H1 (cell line): ENCODE measurements around the gene FANCL. TPM values are rescaled to one million over a fixed set of nuclear protein-coding genes. Genes with fewer than 3 reads are reported as not detected.

Source experiments
- BACH1 ChIP-seq: IDR thresholded peaks from 2 replicates; pipeline ENCODE4 v1.6.1; 2012; ENCODE audit warnings: low read length, improper control_type of control experiment
- EP300 ChIP-seq, 2 experiments: IDR thresholded peaks; 1 replicate in 1 of 2; 2 replicates in 1 of 2; pipeline ENCODE4 v1.6.1; 2011 to 2012; ENCODE audit warnings: low read depth in 2 of 2, low read length in 2 of 2, mild to moderate bottlenecking in 2 of 2, borderline replicate concordance in 1 of 2, inconsistent platforms in 1 of 2, moderate library complexity in 1 of 2
- MAFK ChIP-seq: IDR thresholded peaks from 2 replicates; pipeline ENCODE4 v1.6.1; 2012; ENCODE audit warnings: low read depth, mild to moderate bottlenecking, improper control_type of control experiment, low read length
- SUZ12 ChIP-seq: fragments of 200-600 bp; sonication (generic); IDR thresholded peaks from 2 replicates; pipeline ENCODE4 v1.6.1; 2012; ENCODE audit warnings: mild to moderate bottlenecking, inconsistent platforms, low read length, moderate library complexity, mixed read lengths
- polyA plus RNA-seq, 7 experiments: library from polyadenylated mRNA; depleted of rRNA in 3 of 7; stranded (reverse) in 5 of 7; unstranded in 2 of 7; fragments of >200 nt in 5 of 7; fragments of 200-250 nt in 2 of 7; gene quantifications; 1 replicate in 5 of 7; 2 replicates in 1 of 7; 4 replicates in 1 of 7; pipeline versions ENCODE4 v1.2.1 to v1.2.3, GENCODE V29; 2011 to 2013; ENCODE audit warnings: missing spikeins in 2 of 7, mixed read lengths in 2 of 7
- total RNA-seq: library from RNA; stranded (reverse); fragmentation: NEBNext Ultra II Directional; extraction: Animal tissue kit (Norgen Biotek cat#: 25700); gene quantifications from 2 replicates; pipeline ENCODE4 v1.2.1, GENCODE V29; 2021

Gene FANCL
- total and polyA plus RNA-seq, 2 of the 8 experiments (the other 6 are each of a cell fraction or from before 2014, with no cell fraction given): 38.7 to 55.9 TPM

DNA sequence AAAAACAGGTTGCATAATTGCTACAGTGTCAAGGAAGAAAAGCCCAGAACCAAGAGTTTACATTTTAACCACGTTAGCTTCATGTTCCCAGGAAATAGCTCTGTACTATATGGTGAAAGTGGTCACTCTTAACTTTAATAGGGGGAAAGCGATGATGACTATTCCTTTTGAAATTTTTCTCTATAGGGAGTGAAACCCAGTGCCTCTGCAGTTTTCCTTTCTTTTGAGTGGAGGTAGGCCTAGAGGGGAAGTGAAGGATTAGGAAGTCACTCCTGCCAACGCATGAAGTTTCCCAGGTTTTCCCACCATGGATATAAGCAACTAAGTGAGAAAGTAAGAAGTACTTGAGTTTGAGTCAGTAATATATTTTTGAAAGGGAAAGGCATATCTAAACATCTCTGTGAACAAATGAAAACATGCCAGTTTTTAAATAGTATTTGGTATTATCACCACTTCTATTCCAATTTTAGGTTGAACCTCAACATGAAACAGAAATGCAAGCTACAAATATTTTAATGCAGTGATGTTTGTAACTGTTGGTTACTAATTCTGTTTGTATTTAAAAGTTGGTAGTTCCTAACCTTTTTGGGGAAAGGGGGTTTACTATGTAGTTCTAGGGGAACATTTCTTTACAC lies 102.6 kb downstream of the FANCL start (continued):
- TF ChIP-seq MAFK: no peak
- TF ChIP-seq SUZ12: no peak
- TF ChIP-seq BACH1: no peak
- no peak for TF ChIP-seq EP300 (IDR thresholded peaks at IDR 0.05; ENCODE audit: borderline replicate concordance in 1 of 2, low read depth in 2 of 2, low read length in 2 of 2)
